ENCODE measurements around the gene CCNT1.

The CCNT1 gene

DNA sequence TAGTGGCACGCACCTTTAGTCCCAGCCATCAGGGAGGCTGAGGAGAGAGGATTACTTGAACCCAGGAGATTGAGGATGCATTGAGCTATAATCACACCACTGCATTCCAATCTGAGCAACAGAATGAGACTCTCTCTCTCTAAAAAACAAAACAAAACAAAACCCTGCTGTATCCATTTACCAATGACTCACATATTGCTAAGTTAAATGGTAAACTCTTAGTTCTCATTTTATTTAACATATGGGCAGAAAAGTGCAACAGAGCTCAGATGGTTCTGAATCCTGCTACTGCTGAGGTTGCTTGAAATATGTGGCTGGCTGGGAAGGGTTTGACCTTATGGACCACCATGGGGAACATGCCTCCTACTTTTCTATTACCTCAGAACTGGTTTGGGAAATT lies 33.7 kb upstream of the CCNT1 start:
- Histone ChIP-seq H3F3A (ENCODE audit: low read depth) (no peaks in the 10 kb centered on the region), H3K9me2 (replicated peaks; ENCODE audit: low read depth, low read length) (no peaks in the 10 kb centered on the region), H3K36me3 (ENCODE audit: insufficient read depth, low read length) (no peaks in the 10 kb centered on the region), H3K4me2 (ENCODE audit: low read depth, low read length, poor library complexity, severe bottlenecking) (no peak overlapping the region), H3K4me1 (ENCODE audit: insufficient read depth, low read length, poor library complexity, severe bottlenecking) (no peaks in the 10 kb centered on the region), H3K27me3 (ENCODE audit: insufficient read depth, low read length, poor library complexity, severe bottlenecking) (no peaks in the 10 kb centered on the region), H3K79me2 (ENCODE audit: insufficient read depth, low read length) (no peaks in the 10 kb centered on the region), H4K20me1 (ENCODE audit: insufficient read depth, low read length, poor library complexity, severe bottlenecking) (no peaks in the 10 kb centered on the region), H3K9ac (ENCODE audit: low read depth, low read length, poor library complexity, severe bottlenecking) (no peak overlapping the region), H3K4me3 (ENCODE audit: low read length, poor library complexity, severe bottlenecking) (no peak overlapping the region), H2AFZ (ENCODE audit: low read length) (no peak overlapping the region), H3K9me3 (ENCODE audit: insufficient read depth, low read depth, low read length) (no peaks in the 10 kb centered on the region)
- TF ChIP-seq, protein P1, sequence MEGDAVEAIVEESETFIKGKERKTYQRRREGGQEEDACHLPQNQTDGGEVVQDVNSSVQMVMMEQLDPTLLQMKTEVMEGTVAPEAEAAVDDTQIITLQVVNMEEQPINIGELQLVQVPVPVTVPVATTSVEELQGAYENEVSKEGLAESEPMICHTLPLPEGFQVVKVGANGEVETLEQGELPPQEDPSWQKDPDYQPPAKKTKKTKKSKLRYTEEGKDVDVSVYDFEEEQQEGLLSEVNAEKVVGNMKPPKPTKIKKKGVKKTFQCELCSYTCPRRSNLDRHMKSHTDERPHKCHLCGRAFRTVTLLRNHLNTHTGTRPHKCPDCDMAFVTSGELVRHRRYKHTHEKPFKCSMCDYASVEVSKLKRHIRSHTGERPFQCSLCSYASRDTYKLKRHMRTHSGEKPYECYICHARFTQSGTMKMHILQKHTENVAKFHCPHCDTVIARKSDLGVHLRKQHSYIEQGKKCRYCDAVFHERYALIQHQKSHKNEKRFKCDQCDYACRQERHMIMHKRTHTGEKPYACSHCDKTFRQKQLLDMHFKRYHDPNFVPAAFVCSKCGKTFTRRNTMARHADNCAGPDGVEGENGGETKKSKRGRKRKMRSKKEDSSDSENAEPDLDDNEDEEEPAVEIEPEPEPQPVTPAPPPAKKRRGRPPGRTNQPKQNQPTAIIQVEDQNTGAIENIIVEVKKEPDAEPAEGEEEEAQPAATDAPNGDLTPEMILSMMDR (conservative IDR thresholded peaks at IDR 0.05; ENCODE audit: low read length) = no peak
- no peak for TF ChIP-seq EZH2phosphoT487 (IDR thresholded peaks at IDR 0.05; ENCODE audit: borderline replicate concordance)

DNA sequence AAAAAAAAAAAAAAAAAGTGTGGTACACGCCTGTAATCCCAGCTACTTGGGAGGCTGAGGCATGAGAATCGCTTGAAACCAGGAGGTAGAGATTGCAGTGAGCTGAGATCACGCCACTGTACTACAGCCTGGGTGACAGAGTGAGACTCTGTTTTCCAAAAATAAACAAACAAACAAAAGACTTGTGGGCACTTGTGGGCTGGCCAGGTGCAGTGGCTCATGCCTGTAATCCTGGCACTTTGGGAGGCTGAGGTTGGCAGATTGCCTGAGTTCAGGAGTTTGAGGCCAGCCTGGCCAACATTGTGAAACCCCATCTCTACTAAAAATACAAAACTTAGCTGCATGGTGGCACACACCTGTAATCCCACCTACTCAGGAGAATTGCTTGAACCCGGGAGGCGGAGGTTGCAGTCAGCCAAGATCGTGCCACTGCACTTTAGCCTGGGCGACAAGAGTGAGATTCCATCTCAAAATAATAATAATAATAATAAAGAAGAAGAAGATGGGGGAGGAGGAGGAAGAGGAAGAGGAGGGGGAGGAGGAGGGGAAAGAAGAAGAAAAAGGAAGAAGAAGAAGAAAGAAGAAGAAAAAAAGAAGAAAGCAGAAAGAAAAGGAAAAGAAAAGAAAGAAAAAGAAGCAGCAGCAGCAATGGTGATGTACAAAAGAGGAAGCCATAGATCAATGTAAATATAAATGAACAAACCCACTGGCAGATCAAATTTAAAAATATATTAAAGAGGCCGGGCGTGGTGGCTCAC lies 27.9 kb upstream of the CCNT1 start:
- H4K20me1 ChIP-seq (ENCODE audit: insufficient read depth, low read length, poor library complexity, severe bottlenecking) = no peaks in the 10 kb centered on the region
- no peaks in the 10 kb centered on the region for H3K9me2 ChIP-seq (replicated peaks; ENCODE audit: low read depth, low read length)
- H3K9ac ChIP-seq (ENCODE audit: low read depth, low read length, poor library complexity, severe bottlenecking) = no peak overlapping the region
- H3K4me3 ChIP-seq (ENCODE audit: low read length, poor library complexity, severe bottlenecking) = no peak overlapping the region
- no peaks in the 10 kb centered on the region for H3K36me3 ChIP-seq (ENCODE audit: insufficient read depth, low read length)
- no peaks in the 10 kb centered on the region for H3F3A ChIP-seq (ENCODE audit: low read depth)
- H3K4me1 ChIP-seq (ENCODE audit: insufficient read depth, low read length, poor library complexity, severe bottlenecking) = no peaks in the 10 kb centered on the region
- peaks cover under 1% of the 10 kb centered on the region for H3K27me3 ChIP-seq (ENCODE audit: insufficient read depth, low read length, poor library complexity, severe bottlenecking)
- H3K4me2 ChIP-seq (ENCODE audit: low read depth, low read length, poor library complexity, severe bottlenecking) = no peak overlapping the region
- H2AFZ ChIP-seq (ENCODE audit: low read length) = no peak overlapping the region
- H3K9me3 ChIP-seq (ENCODE audit: insufficient read depth, low read depth, low read length) = no peaks in the 10 kb centered on the region
- no peak for TF ChIP-seq EZH2phosphoT487 (IDR thresholded peaks at IDR 0.05; ENCODE audit: borderline replicate concordance)
- TF ChIP-seq, protein P1 (conservative IDR thresholded peaks at IDR 0.05; ENCODE audit: low read length) = no peak
- no peaks in the 10 kb centered on the region for H3K79me2 ChIP-seq (ENCODE audit: insufficient read depth, low read length)

DNA sequence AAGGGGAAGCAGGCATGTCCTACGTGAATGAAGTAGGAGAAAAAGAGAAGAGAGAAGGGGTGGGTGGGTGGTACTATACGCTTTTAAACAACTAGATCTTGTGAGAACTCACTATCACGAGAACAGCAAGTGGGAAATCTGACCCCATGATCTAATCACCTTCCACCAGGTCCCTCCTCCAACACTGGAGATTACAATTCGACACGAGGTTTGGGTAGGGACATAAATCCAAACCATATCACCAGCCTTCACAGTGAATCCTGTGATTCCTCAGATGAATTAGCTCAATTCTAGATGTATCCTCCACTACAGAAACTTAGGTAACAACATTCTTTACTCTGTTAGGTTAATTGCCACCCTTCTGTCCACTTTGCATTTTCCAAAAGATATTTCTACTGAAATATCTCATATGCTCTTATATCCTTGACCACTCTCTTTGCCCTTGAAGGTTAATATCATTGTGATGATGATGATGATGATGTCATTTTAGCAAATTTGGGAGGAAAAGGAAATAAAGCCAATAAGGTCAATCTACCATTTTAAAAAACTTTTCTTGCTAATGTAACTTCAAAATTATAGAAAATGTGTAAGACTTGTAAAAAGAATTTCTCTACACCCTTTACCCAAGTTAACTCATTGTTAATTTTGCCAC lies 23.2 kb upstream of the CCNT1 start:
- TF ChIP-seq, protein P1 (conservative IDR thresholded peaks at IDR 0.05; ENCODE audit: low read length) = no peak
- TF ChIP-seq EZH2phosphoT487 (IDR thresholded peaks at IDR 0.05; ENCODE audit: borderline replicate concordance) = no peak
- no peak overlapping the region for H2AFZ ChIP-seq (ENCODE audit: low read length)
- H3K9ac ChIP-seq (ENCODE audit: low read depth, low read length, poor library complexity, severe bottlenecking) = no peak overlapping the region
- H3K4me3 ChIP-seq (ENCODE audit: low read length, poor library complexity, severe bottlenecking) = no peak overlapping the region
- no peaks in the 10 kb centered on the region for H3K9me3 ChIP-seq (ENCODE audit: insufficient read depth, low read depth, low read length)
- no peak overlapping the region for H3K4me2 ChIP-seq (ENCODE audit: low read depth, low read length, poor library complexity, severe bottlenecking)
- no peaks in the 10 kb centered on the region for H3K9me2 ChIP-seq (replicated peaks; ENCODE audit: low read depth, low read length)
- H3K79me2 ChIP-seq (ENCODE audit: insufficient read depth, low read length) = no peaks in the 10 kb centered on the region
- no peaks in the 10 kb centered on the region for H3K4me1 ChIP-seq (ENCODE audit: insufficient read depth, low read length, poor library complexity, severe bottlenecking)
- no peaks in the 10 kb centered on the region for H3K36me3 ChIP-seq (ENCODE audit: insufficient read depth, low read length)
- H4K20me1 ChIP-seq (ENCODE audit: insufficient read depth, low read length, poor library complexity, severe bottlenecking) = no peaks in the 10 kb centered on the region
- no peaks in the 10 kb centered on the region for H3F3A ChIP-seq (ENCODE audit: low read depth)
- H3K27me3 ChIP-seq (ENCODE audit: insufficient read depth, low read length, poor library complexity, severe bottlenecking) = peaks cover 7% of the 10 kb centered on the region

All from Loucy (cell line).